ENCODE measurements around the gene BHLHE40. TPM values are rescaled to one million over a fixed set of nuclear protein-coding genes. Genes with fewer than 3 reads are reported as not detected.

BHLHE40 gene
- total RNA-seq, 1 experiment from 2014 or later: 39.0 TPM

DNA sequence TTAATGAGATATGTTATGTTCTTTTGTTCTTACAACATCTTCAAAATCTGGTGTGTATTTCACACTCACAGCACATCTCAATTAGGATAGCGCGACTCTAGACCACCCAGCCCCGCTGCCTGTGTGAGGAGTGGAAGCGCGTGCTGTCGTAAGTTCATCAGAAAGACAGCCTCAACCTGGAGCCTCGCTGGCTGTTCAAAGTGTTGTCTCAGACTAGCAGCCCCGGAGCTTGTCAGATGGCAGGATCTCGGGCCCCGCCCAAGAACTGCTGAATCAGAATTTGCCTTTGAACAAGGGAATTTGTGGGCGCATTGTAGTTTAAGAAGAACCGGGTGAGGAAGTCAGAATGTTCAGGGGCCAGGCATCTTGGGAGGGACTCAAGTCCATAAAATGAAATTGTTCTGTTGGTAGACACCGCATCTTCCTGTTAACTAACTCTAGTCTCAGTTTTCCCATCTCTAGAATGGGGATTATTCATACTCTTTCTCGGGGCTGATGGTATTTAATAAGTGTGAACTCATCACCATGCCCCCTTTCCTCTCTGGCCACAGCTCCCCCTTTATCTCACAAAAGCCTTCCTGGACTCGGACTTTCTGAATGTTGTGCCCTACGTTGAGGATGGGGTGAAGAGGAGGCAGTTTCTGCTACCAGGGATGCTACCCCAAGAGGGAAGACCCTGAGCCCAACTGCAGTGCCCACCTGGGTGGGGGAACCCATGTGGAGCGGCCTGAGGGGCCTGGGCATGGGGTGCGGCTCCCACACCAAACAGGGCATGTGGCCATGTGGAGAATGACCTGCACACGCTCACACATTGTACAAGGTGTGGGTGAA, 40.4 kb downstream of the BHLHE40 start:
- no peak for DNase-seq (ENCODE audit: low read depth)

DNA sequence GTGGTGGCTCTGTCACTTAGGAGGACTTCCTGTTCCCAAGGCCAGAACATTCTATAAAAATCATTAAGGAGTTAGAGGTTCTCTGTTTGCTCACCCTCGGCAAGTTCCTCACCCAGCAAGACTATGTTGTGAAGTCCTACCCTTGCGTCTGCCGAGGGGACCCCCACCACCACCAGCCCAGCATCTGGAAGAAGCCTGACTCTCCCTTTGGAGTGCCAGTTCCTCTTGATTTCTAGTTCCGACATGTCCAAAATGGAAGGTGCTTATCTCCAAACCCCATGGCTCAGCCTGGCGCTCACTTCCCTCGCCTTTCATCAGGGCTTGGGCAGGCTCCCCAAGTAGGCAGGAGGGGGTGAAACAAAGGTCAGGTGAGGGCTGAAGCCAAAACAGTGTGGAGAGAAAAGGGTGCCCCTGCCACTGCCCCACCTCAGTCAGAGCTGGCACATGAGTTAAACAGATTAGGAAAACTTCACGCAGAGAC, 41.0 kb downstream of the BHLHE40 start:
- no peak for DNase-seq (ENCODE audit: low read depth)

DNA sequence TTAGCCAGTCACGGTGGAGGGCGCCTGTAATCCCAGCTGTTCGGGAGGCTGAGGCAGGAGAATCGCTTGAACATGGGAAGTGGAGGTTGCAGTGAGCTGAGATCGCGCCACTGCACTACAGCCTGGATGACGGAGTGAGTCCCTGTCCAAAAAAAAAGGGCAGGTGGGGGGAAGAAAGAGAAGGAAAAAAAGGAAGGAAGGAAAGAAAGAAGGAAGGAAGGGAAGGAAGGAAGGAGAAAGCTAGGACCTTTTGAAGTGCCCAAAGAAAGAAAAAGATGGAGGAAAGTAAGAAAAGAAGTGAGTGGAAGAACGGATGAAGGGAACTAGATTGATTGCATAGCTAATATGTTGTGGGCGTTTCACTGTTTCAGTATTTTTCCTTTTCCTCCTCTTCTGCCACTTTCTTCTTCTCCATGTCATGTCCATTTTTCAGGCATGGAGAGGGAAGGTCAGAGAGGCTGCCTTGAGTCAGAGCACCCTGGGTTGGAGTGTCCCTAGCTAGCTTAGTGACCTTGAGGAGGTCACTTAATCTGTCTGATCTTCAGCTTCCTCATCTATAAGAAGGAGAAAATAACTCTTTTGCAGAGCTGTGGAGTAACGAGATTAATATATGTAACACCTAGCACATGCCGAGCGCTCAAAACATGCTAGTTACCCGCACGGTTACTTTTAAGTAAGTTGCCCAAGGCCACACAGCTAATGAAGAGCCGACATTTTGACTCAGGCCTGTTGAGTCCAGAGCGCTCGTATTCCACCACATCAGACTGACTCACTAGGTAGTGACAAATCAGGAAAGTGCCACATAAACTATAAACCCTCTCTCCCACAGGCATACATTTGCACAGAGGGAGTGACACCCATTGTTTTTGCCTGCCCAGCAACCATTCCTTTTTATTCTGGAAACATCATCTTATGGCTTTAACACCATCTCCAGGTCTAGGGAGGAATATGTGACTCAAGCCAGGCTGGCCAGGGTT, 42.2 kb downstream of the BHLHE40 start:
- peak; percentile 94 for DNase-seq (ENCODE audit: low read depth)

DNA sequence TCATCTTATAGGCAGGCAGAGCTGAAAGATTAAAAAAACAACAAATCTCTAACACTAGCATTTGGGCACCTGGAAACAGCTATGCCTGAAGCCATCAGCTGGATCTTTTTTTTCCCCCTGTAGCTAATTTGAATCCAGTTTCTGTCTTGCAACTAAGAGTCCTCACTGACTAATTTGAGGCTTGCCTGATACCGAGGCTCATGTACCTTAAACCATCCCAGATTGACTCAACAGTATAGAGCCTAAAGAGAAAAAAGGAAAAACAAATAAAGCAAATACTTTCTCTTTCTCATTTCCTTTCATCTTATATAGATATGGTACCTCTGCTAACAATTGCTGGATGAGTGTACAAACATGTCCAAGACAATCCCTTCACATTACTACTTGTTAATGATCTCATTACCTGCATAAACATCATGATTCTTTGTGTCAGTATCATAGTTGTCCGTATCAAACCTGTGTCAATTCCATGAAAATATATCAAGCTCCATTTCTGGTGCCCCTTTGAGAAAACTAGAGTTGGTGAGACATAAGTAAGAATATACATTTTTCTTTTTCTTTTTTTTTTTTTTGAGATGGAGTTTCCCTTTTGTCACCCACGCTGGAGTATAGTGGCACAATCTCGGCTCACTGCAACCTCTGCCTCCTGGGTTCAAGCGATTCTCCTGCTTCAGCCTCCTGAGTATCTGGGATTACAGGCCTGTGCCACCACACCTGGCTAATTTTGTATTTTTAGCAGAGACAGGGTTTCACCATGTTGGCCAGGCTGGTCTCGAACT, 43.1 kb downstream of the BHLHE40 start:
- DNase-seq (ENCODE audit: low read depth): no peak

DNA sequence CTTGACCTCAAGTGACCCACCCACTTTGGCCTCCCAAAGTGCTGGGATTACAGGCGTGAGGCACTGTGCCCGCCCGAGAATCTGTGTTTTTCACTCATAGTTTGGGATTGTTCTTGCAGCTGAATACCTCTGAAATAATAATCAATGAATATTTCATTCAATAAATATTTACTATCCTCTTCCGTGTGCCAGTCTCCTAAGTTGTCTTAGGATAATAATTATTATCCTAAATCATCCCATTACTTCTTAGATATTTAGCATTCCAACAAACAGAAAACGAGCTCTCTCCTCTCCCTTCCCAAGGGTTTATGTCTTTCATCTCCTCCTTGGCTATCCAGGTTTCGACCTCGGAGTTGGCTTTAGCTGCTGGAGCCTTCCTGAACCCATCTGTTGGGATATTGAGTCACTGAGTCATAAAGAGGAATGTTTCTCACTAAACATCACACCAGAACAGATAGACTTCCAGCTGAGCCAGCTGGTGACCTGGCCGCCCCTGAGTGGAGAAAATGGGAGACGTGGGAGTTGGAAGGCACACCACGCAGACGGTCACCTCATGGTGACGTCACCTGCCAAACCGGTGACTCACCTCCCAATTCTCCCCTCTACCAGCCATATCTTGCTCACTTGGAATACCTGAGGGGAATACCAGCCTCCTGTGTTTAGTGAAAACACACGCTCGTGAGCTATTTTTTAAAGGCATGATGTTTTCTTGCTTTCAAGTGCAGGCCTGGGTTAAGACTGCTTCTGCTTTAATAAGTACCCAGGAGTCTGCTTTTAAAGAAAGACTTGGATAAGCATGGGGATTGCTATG, 43.9 kb downstream of the BHLHE40 start:
- DNase-seq (ENCODE audit: low read depth): peak; percentile 99

DNA sequence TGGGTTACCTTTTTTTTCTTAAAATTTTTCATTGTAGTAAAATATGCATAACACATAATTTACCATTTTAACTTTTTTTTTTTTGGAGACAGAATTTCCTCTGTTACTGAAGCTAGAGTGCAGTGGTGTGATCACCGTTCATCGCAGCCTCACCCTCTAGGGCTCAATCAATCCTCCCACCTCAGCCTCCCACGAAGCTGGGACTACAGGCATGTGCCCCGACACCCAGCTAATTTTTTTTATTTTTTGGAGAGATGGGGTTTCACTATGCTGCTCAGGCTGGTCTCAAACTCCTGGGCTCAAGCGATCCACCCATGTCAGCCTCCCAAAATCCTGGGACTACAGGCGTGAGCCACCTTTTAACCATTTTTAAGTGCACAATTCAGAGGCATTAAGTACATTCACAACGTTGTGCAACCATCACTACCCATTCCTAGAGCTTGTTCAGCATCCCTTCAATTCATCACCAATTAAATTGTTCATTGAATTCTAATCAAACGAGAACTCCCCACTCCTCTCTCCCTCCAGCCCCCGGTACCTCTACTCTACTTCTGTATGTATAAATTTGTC, 44.6 kb downstream of the BHLHE40 start:
- no peak for DNase-seq (ENCODE audit: low read depth)

DNA sequence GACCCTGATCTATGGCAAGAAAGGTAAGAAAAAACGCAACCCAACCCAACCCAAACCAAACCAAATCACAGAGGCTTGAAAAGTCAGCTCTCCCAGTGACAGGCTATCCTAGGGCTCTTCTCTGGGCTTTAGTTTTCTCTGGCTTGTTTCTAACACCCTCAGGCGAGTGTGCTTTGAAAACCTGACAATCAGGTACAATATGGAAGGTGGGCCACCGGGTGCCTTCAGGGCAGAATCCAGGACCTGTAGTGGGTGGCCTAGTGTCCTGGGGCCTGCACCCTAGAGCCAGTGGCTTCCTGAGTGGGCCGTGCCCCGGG, 46.8 kb downstream of the BHLHE40 start:
- DNase-seq (ENCODE audit: low read depth): no peak

DNA sequence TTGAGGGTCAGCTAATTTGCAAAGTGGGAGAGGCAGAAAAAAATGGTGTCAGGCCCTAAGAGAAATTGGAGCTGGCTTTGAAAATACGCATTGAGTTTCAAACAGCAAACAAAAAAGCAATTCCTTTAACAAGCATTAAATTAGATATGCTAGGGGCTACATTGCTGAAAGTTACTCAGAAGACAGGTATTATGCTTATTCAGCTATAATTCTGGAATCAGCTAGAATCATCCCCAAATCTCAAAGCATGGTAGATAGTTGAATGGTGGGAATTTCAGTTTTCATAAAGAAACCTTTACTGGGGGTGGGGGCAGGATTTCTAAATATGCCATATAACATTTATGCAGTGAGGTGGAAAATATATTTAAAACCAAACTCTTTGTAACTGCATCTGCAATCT, 50.5 kb downstream of the BHLHE40 start:
- DNase-seq (ENCODE audit: low read depth): no peak

DNA sequence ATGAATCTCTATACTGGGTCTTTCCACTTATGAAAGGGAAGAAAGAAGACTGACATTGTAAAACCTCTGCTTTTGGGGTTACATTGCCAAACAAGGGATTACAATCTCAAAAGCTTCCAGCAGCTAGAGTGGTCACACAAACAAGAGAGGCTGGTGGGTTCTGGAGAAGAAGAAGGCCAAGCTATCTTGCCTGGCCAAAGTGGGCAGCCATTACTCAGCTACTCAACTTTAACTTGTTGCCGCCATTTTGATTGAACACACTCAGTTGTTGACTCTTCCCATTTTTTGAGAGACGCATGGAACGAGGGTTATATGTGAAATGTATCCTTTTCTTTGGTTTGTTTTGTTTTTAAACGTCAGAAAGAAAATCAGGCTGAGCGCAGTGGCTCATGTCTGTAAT, 50.9 kb downstream of the BHLHE40 start:
- DNase-seq (ENCODE audit: low read depth): no peak

DNA sequence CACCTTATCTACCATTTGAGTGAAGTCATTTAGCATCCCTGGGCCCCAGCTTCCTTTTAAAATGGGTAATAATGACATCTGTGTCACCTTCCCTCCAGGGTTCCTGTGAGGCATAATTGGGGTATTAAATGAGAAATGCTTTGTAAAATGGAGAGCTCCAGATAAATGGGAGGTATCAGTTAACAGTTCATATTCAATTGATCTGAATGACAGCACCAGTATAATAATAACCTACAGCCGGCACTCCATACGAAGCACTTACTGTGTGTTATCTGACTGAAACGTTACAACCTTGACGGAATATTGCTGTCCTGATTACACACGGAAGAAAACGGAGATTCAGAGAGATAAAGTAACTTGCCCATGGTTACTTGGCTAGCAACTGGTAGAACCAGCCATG, 53.6 kb downstream of the BHLHE40 start:
- DNase-seq (ENCODE audit: low read depth): no peak

Other genes with a start within 250 kb of the BHLHE40 start
- gene ARL8B, start 142.9 kb downstream of the BHLHE40 start, total RNA-seq (2014; rRNA removed; shearing (Covaris generic)): 25.9 and 40.9 TPM in 2 replicates
- gene EDEM1, start 208.3 kb downstream of the BHLHE40 start, total RNA-seq (2014; rRNA removed; shearing (Covaris generic)): 8.9 and 17.7 TPM in 2 replicates

Measured in M059J (cell line).